Measurements from ENCODE around the gene REXO1.

DNA sequence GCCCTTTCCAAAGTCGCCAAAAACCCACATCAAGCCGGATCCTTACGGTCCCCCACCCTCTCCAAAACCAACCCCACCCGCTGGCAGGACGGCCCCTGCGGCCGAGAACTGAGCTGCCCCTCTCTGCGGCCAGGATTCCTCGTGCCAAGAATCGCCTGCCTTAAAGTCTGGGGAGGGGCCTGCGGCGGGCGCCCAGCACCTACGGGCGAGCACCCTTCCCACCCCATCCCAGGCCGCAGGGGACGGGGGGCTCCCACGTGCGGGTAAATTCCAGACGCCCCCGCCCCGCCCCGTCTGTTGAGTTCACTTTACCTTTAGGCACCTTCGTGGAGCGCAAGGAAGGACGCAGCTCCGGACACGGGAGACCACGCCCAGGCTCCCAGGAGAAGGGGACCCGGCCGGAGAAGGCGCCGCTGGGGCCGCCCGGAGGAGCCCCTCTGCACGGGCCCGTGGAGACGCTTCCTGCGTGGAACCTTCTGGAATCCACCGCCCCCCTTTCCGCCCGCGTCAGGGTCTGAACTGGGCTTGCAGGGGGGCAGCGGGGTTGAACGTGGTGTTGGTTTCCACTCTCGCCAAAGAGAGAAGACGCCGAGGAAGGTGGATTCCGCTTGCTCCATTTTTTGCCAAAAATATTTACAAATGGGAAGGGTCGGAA lies 72.2 kb downstream of the REXO1 start:
- TF ChIP-seq POLR2AphosphoS5 (IDR thresholded peaks at IDR 0.05) (no peak), POLR2A (IDR thresholded peaks at IDR 0.05; ENCODE audit: low read depth) (no peak), EP300 (IDR thresholded peaks at IDR 0.05) (no peak)
- TF ChIP-seq, protein P1, sequence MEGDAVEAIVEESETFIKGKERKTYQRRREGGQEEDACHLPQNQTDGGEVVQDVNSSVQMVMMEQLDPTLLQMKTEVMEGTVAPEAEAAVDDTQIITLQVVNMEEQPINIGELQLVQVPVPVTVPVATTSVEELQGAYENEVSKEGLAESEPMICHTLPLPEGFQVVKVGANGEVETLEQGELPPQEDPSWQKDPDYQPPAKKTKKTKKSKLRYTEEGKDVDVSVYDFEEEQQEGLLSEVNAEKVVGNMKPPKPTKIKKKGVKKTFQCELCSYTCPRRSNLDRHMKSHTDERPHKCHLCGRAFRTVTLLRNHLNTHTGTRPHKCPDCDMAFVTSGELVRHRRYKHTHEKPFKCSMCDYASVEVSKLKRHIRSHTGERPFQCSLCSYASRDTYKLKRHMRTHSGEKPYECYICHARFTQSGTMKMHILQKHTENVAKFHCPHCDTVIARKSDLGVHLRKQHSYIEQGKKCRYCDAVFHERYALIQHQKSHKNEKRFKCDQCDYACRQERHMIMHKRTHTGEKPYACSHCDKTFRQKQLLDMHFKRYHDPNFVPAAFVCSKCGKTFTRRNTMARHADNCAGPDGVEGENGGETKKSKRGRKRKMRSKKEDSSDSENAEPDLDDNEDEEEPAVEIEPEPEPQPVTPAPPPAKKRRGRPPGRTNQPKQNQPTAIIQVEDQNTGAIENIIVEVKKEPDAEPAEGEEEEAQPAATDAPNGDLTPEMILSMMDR (IDR thresholded peaks at IDR 0.05) = no peak
